C4-2B (cell line): ENCODE results near the gene SRF.

Experiments used
- ZFX ChIP-seq: fragments of 450-650 bp; IDR thresholded peaks from 2 replicates; pipeline ENCODE4 v1.6.1; 2017
- TF ChIP-seq, protein P1 (sequence below): fragments of 450-650 bp; conservative IDR thresholded peaks from 2 replicates; pipeline ENCODE4 v1.5.1; 2017; ENCODE audit warnings: mild to moderate bottlenecking

DNA sequence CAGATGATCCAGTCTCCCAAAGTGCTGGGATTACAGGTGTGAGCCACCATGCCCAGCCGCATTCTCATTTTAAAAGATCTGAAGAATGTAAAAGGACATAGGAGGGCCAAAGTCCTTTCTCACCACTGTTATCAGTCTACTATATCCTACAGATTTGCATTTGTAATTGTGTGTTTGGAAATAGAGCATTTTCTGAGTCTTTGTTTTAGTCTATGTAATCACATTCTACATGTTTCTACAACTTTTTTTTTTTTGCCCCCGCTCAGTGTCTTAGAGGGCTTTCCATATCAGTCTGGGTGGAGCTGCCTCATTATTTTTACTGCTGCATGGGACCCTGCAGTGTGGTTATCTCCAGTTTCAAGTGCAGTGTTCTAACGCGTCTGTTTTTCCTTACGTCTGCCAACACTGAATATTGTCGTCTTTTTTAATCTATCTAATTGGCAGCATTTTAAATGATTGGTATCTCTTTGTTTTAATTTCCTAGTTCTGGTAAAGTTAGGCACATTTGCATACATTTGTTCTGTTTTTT is 18.8 kb downstream of the SRF start:
- TF ChIP-seq, protein P1, sequence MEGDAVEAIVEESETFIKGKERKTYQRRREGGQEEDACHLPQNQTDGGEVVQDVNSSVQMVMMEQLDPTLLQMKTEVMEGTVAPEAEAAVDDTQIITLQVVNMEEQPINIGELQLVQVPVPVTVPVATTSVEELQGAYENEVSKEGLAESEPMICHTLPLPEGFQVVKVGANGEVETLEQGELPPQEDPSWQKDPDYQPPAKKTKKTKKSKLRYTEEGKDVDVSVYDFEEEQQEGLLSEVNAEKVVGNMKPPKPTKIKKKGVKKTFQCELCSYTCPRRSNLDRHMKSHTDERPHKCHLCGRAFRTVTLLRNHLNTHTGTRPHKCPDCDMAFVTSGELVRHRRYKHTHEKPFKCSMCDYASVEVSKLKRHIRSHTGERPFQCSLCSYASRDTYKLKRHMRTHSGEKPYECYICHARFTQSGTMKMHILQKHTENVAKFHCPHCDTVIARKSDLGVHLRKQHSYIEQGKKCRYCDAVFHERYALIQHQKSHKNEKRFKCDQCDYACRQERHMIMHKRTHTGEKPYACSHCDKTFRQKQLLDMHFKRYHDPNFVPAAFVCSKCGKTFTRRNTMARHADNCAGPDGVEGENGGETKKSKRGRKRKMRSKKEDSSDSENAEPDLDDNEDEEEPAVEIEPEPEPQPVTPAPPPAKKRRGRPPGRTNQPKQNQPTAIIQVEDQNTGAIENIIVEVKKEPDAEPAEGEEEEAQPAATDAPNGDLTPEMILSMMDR = no peak
- no peak for TF ChIP-seq ZFX
